NB4 (cell line): ENCODE measurements around the gene RSRC1.

Source experiments
- DNase-seq: peaks from one replicate; pipeline ENCODE4 v3.0.0; 2010; ENCODE audit warnings: low read depth
- H3K4me3 ChIP-seq: one replicate; pipeline ENCODE4 v1.5.1; 2011; ENCODE audit warnings: mild to moderate bottlenecking, low read depth, low read length, moderate library complexity
- MAX ChIP-seq: IDR thresholded peaks from 2 replicates; pipeline ENCODE4 v1.6.1; 2011; ENCODE audit warnings: low read depth, low read length
- MYC ChIP-seq: IDR thresholded peaks from 2 replicates; pipeline ENCODE4 v1.6.1; 2011; ENCODE audit warnings: low read depth, low read length
- POLR2A ChIP-seq: IDR thresholded peaks from 2 replicates; pipeline ENCODE4 v1.6.1; 2011; ENCODE audit warnings: mild to moderate bottlenecking; ENCODE audit not compliant: insufficient read length; ENCODE audit errors: extremely low read depth
- TF ChIP-seq, protein P1 (sequence below): IDR thresholded peaks from one replicate; pipeline ENCODE4 v1.5.1; 2012; ENCODE audit warnings: low read depth, low read length

The RSRC1 gene

DNA sequence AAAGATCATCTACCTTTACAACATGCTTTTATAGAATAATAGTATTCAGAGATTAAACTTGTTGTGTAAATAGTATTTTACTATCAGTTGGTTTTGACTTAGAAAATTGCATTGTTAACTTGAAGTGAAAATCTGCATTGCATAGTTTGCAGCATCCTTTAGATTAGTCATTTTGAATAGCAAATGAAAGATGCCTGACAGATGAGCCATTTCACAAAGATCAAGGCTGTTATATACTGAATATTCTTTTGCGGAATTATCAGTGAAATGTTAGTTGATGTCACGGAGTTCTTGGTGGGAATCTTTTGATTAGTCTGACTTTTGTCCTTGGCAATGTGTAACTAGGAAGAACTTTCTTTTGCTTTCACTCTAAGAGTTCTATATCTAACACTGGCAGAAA lies 24.5 kb downstream of the RSRC1 start:
- TF ChIP-seq MAX (no peak), MYC (no peak), POLR2A (no peak)
- TF ChIP-seq, protein P1, sequence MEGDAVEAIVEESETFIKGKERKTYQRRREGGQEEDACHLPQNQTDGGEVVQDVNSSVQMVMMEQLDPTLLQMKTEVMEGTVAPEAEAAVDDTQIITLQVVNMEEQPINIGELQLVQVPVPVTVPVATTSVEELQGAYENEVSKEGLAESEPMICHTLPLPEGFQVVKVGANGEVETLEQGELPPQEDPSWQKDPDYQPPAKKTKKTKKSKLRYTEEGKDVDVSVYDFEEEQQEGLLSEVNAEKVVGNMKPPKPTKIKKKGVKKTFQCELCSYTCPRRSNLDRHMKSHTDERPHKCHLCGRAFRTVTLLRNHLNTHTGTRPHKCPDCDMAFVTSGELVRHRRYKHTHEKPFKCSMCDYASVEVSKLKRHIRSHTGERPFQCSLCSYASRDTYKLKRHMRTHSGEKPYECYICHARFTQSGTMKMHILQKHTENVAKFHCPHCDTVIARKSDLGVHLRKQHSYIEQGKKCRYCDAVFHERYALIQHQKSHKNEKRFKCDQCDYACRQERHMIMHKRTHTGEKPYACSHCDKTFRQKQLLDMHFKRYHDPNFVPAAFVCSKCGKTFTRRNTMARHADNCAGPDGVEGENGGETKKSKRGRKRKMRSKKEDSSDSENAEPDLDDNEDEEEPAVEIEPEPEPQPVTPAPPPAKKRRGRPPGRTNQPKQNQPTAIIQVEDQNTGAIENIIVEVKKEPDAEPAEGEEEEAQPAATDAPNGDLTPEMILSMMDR = no peak
- no peak overlapping the region for H3K4me3 ChIP-seq
- no peak for DNase-seq

DNA sequence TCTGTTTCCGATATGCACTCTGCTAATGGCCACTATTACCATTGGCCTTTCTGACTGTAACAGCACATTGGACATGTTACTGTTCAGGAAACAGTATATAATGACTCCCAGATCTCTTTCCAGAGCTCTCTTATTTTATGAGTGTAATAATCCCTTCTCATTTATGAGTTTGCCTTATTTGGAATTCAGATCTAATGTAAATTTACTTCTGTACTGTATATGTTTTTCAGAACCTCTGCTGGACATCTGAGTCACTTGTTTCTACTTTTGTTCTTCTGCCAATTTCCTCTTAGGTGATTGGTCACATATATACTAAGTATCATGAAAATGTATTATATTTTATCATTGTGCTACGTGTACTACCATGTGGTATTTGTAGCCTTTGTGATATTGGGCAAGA lies 30.5 kb downstream of the RSRC1 start:
- no peak for DNase-seq
- no peak overlapping the region for H3K4me3 ChIP-seq
- TF ChIP-seq POLR2A (no peak), MYC (no peak), MAX (no peak)
- TF ChIP-seq, protein P1 = no peak

DNA sequence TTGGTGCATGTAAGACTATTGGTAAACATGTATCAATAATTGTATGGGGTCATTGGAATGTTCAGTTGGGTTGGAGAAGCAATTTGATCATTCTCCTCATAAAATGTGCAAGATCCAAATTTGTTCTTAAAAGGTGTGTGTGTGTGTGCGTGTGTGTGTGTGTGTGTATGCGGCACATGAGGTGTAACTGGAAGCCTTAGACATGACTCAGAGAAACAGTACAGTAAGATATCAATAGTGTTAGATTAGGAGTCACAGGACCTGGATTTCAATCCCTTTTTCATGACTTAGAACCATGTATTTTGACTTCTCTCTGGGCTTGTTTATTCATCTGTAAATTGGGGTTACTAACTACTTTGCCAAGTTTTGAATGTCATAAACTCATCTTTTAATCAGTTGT lies 38.3 kb downstream of the RSRC1 start:
- H3K4me3 ChIP-seq = no peak overlapping the region
- TF ChIP-seq, protein P1 = no peak
- no peak for TF ChIP-seq POLR2A
- TF ChIP-seq MAX = no peak
- TF ChIP-seq MYC = no peak
- no peak for DNase-seq

DNA sequence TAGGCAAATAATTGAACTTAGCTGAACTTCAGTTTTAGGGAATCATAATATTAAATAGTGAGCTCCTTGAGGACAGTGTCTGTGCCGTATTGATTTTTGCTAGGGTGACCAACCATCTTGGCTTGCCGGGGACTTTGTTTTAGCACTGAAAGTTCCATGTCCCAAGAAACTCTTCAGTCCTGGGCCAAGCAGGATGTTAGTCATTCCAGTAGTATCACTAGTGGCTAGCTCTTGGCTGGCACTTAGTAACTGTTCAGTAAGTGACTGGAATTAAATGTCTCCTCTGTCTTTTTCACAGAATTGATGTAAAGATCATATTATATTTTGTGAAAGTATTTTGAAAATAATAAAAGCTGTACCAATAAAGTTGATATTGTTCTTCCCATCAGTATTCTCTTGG lies 42.3 kb downstream of the RSRC1 start:
- TF ChIP-seq POLR2A (no peak), MAX (no peak), MYC (no peak)
- TF ChIP-seq, protein P1 = no peak
- DNase-seq = no peak

GRCh38 chr3:158158969-158159368 lies 49.1 kb downstream of the RSRC1 start:
- no peak overlapping the region for H3K4me3 ChIP-seq
- no peak for DNase-seq
- no peak for TF ChIP-seq POLR2A
- TF ChIP-seq MAX = no peak
- TF ChIP-seq MYC = no peak

More for the DNA sequence above, 42.3 kb downstream of the RSRC1 start:
- no peak overlapping the region for H3K4me3 ChIP-seq

- no peak overlapping the region for H3K4me3 ChIP-seq
- TF ChIP-seq MYC (no peak), POLR2A (no peak), MAX (no peak)
- TF ChIP-seq, protein P1 = no peak
- no peak for DNase-seq
Measured at GRCh38 chr3:158159714-158160113, 49.8 kb downstream of the RSRC1 start.
